Measurements from ENCODE around the gene ABCD1. TPM values are rescaled to one million over a fixed set of nuclear protein-coding genes. Genes with fewer than 3 reads are reported as not detected.
"Not testable (repeated sequence)": the region's sequence is repeated elsewhere in the genome, so short reads cannot be mapped to it uniquely, and the experiment has no call there.

The ABCD1 gene
- total and polyA plus RNA-seq, 9 of the 15 experiments (the other 6 are each of a cell fraction or from before 2014, with no cell fraction given): 0.07 to 6.9 (median 2.2) TPM

DNA sequence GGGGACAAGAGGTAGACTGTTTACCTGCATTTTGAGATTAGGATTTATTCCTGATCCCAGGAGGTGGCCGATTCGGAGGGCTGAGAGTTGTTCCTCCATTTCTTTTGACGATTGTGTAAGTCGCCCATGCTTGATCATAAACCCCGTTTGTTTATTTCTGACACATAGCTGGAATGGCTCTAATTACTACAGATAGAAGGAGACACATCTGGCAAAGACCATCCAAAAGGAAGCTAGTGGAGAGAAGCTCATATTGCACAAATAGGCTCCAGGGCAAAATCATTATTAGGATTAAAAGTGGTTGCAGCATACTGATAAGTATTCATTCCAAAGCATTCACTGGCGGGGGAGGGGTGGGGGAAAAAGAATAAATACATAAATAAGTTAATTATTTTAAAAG is 22.3 kb downstream of the ABCD1 start:
- H3K9me1 ChIP-seq (ENCODE audit: control insufficient read depth, insufficient read depth, low read length); H3K9me3 ChIP-seq (replicated peaks; ENCODE audit: control insufficient read depth, insufficient read depth, low read depth, low read length); intact Hi-C loops (cut with micrococcal nuclease); H4K20me1 ChIP-seq (replicated peaks; ENCODE audit: control insufficient read depth, insufficient read depth, low read length); H3K36me3 ChIP-seq (ENCODE audit: control insufficient read depth, insufficient read depth, low read length); H2AFZ ChIP-seq (ENCODE audit: low read depth, low read length); POLR2A ChIA-PET; H3K4me2 ChIP-seq (ENCODE audit: insufficient read depth, low read length); H3K27ac ChIP-seq (ENCODE audit: extremely low read depth, low read depth, low read length); BruUV-seq (replicated peaks); ATAC-seq; H3K4me3 ChIP-seq; H3K9ac ChIP-seq (ENCODE audit: insufficient read depth in 1 of 2, low read depth in 2 of 2, low read length in 2 of 2); H3K79me2 ChIP-seq (ENCODE audit: control insufficient read depth, insufficient read depth, low read length); FAIRE-seq; H3K27me3 ChIP-seq (ENCODE audit: control insufficient read depth in 2 of 2, insufficient read depth in 2 of 2, low read length in 2 of 2); in situ Hi-C loops (cut with MboI); DNase-seq (ENCODE audit: extremely low read depth in 1 of 4, low spot score in 3 of 4); CTCF ChIA-PET (ENCODE audit: low intra/inter-chr PET ratio): not testable (repeated sequence)
- 82% methylated on average over 5 of the region's 6 CpGs for WGBS (ENCODE audit: insufficient coverage, low coverage, missing lambda C conversion rate)
- peaks cover 0 to 30% of the 10 kb centered on the region in 2 experiments; a peak in 3 of 5 replicates for H3K4me1 ChIP-seq (replicated peaks in 1 of 2; ENCODE audit: control insufficient read depth in 2 of 2, insufficient read depth in 2 of 2, low read length in 2 of 2)

DNA sequence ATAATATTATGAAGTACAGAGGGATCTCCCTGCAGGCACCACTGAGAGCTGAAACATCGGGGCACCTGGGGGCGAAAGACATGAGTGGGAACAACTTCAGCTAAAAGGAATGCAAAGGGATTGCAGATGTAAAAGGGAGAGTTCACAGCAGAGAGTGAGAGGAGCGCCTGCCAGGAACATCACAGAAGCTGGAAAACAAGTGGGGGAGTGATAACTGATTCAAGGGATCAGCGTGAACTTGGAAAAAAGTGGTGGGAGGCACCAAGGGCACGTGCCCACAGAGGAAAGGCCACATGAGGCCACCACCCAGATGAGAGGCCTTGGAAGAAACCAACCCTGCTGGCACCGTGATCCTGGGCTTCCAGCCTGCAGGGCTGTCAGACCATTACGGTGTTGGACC is 24.4 kb downstream of the ABCD1 start:
- in situ Hi-C loops (cut with MboI); ATAC-seq; H3K4me2 ChIP-seq (ENCODE audit: insufficient read depth, low read length); H3K4me3 ChIP-seq; FAIRE-seq; H3K27ac ChIP-seq (ENCODE audit: extremely low read depth, low read depth, low read length); DNase-seq (ENCODE audit: extremely low read depth in 1 of 4, low spot score in 3 of 4); BruUV-seq (replicated peaks); H2AFZ ChIP-seq (ENCODE audit: low read depth, low read length); H3K36me3 ChIP-seq (ENCODE audit: control insufficient read depth, insufficient read depth, low read length); H3K79me2 ChIP-seq (ENCODE audit: control insufficient read depth, insufficient read depth, low read length); intact Hi-C loops (cut with micrococcal nuclease); H3K9ac ChIP-seq (ENCODE audit: insufficient read depth in 1 of 2, low read depth in 2 of 2, low read length in 2 of 2); H4K20me1 ChIP-seq (replicated peaks; ENCODE audit: control insufficient read depth, insufficient read depth, low read length); H3K9me3 ChIP-seq (replicated peaks; ENCODE audit: control insufficient read depth, insufficient read depth, low read depth, low read length); POLR2A ChIA-PET; CTCF ChIA-PET (ENCODE audit: low intra/inter-chr PET ratio); H3K9me1 ChIP-seq (ENCODE audit: control insufficient read depth, insufficient read depth, low read length); H3K27me3 ChIP-seq (ENCODE audit: control insufficient read depth in 2 of 2, insufficient read depth in 2 of 2, low read length in 2 of 2): not testable (repeated sequence)
- WGBS (ENCODE audit: insufficient coverage, low coverage, missing lambda C conversion rate): 86% methylated on average over 5 of the region's 7 CpGs
- peaks cover 0 to 13% of the 10 kb centered on the region in 2 experiments; a peak in 3 of 5 replicates for H3K4me1 ChIP-seq (replicated peaks in 1 of 2; ENCODE audit: control insufficient read depth in 2 of 2, insufficient read depth in 2 of 2, low read length in 2 of 2)
